Posterior vena cava (tissue), 2 donors: ENCODE measurements around the gene SPRY4. TPM values are rescaled to one million over a fixed set of nuclear protein-coding genes. Genes with fewer than 3 reads are reported as not detected.
A peak's percentile ranks its signal among the peaks of the same experiment; 100 is the strongest.
"Not testable (repeated sequence)": the region's sequence is repeated elsewhere in the genome, so short reads cannot be mapped to it uniquely, and the experiment has no call there.

Experiments used
- DNase-seq: peaks from one replicate; pipeline ENCODE4 v3.0.0-alpha.2; 2020; ENCODE audit warnings: low spot score
- intact Hi-C, 2 donors: fragments of 100-400 bp; cut with DNase I; formaldehyde crosslinking; loops; one replicate each; pipeline versions ENCODE4 v1.14.1 to v1.14.2; 2022 to 2023
- long read RNA-seq, 2 donors: library from polyadenylated mRNA; unstranded; transcript quantifications; one replicate each; pipeline ENCODE4 v2.0.0, GENCODE V29; 2020 to 2021
- total RNA-seq, 2 donors: library from RNA; stranded (reverse); fragmentation: NEBNext Ultra II Directional; extraction: Animal tissue kit (Norgen Biotek cat#: 25700); gene quantifications; one replicate each; pipeline ENCODE4 v1.2.1, GENCODE V29; 2021
- donor health status: DM: yes; HTN: yes; CAD: no.
- donor health status: DM: yes; HTN: yes; CAD: no.

Gene SPRY4
- total RNA-seq = 10 to 100 TPM; 12.5 to 20.7 TPM
- long read RNA-seq, donor 1, partial matches to known transcripts = 0 of 1 reads
- long read RNA-seq, donor 1, other reads (novel, unspliced or antisense) = 1 of 1 reads
- long read RNA-seq, donor 2, full-length matches to known transcripts = 3 of 5 reads
- long read RNA-seq, donor 2, partial matches to known transcripts = 0 of 5 reads
- long read RNA-seq, donor 2, other reads (novel, unspliced or antisense) = 2 of 5 reads

GRCh38 chr5:142324871-142325724 lies at the start of gene SPRY4:
Gene SPRY4, minus strand, starts transcription at chr5:142325021. Its CDS starts 9,913 bp downstream, at chr5:142315108.
- DNase-seq = peak; percentile 98
- intact Hi-C loops = loop anchor here in 1 of 2 donors (5.0 kb wide), 1 partner anchor 173 kb away; no protein-coding TSS in a partner anchor

DNA sequence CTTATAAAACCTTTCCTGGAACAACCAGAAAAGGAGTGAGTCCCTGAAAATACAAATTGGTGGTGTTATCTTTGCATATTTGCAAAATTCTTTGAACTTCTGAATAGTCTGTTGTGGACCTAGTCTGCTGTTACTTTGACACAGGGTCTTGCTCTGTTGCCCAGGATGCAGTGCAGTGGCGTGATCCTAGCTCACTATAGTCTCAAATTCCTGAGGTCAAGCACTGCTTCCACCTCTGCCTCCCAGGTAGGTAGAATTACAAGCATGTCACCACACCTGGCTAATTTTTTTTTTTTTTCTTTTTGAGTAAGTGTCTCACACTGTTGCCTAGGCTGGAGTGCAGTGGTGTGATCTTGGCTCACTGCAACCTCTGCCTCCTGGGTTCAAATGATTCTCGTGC lies 43.7 kb upstream of the SPRY4 start:
- intact Hi-C loops = loop anchor here in 1 of 2 donors (10.0 kb wide), 1 partner anchor 66 kb away; no protein-coding TSS in a partner anchor

GRCh38 chr5:142366007-142366406 lies 41.2 kb upstream of the SPRY4 start:
- intact Hi-C loops = loop anchor here in 1 of 2 donors (10.0 kb wide), 1 partner anchor 69 kb away; no protein-coding TSS in a partner anchor
- no peak for DNase-seq

More for the DNA sequence above, 43.7 kb upstream of the SPRY4 start:
- DNase-seq = no peak

DNA sequence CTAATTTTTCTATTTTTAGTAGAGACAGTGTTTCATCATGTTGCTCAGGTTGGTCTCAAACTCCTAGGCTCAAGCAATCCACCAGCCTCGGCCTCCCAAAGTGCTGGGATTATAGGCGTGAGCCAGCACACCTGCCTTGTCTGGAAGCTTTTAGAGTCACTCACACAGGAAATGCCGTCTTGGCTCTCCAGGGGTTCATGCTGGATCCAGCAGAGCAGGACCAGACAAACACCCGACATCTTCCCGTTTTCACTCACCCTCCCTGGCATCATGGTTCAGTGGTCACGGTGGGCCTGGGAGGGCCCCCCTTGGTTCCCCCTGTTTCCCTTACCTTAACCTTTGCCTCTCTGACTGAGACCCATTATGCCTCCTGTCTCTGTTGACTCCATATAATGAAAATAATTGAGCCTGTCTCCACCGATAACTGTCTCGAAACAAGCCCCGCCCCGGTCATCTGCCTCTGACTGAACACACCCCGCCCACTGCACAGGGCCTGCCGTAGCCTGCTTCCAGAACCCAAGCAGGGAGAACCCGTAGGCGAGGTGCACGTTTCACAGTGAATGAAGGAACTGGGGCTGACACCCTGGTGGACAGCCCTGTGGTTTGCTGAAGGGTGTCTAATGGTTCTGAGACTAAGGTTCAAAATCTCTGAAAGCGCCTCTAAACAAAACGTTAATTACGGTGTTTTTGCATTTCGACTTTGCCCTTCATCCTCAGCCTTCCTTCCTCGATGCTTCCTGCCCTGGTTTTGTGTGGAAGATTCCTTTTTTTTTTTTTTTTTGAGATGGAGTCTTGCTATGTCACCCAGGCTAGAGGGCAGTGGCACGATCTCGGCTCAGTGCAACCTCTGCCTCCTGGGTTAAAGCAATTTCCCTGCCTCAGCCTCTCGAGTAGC lies 39.7 kb upstream of the SPRY4 start:
- DNase-seq = no peak
- intact Hi-C loops = loop anchor here in 1 of 2 donors (5.0 to 10.0 kb wide), 2 partner anchors 70 to 1368 kb away; no protein-coding TSS in a partner anchor

GRCh38 chr5:142363619-142363963 lies 38.8 kb upstream of the SPRY4 start:
- no peak for DNase-seq
- intact Hi-C loops = loop anchor here in 1 of 2 donors (5.0 to 10.0 kb wide), 2 partner anchors 71 to 1369 kb away; no protein-coding TSS in a partner anchor

DNA sequence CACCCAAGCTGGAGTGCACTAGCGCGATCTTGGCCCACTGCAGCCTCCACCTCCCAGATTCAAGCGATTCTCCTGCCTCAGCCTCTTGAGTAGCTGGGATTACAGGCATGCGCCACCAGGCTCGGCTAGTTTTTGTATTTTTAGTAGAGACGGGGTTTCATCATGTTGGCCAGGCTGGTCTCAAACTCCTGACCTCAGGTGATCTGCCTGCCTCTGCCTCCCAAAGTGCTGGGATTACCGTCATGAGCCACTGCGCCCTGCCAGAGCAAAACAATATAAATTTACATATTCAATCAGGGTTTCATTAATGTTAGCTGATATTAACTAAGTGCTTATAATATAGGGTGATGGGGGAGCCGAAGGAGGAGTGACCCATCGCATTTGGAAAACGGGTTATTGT lies 37.4 kb upstream of the SPRY4 start:
- not testable (repeated sequence) for DNase-seq
- intact Hi-C loops = loop anchor here in 1 of 2 donors (5.0 to 10.0 kb wide), 2 partner anchors 73 to 1370 kb away; no protein-coding TSS in a partner anchor

GRCh38 chr5:142360607-142361120 lies 35.8 kb upstream of the SPRY4 start:
- intact Hi-C loops = loop anchor here in 1 of 2 donors (5.0 to 10.0 kb wide), 2 partner anchors 74 to 1372 kb away; no protein-coding TSS in a partner anchor
- DNase-seq = no peak

GRCh38 chr5:142360051-142360498 lies 35.3 kb upstream of the SPRY4 start:
- intact Hi-C loops = loop anchor here in 1 of 2 donors (5.0 to 10.0 kb wide), 2 partner anchors 75 to 1372 kb away; no protein-coding TSS in a partner anchor
- no peak for DNase-seq

DNA sequence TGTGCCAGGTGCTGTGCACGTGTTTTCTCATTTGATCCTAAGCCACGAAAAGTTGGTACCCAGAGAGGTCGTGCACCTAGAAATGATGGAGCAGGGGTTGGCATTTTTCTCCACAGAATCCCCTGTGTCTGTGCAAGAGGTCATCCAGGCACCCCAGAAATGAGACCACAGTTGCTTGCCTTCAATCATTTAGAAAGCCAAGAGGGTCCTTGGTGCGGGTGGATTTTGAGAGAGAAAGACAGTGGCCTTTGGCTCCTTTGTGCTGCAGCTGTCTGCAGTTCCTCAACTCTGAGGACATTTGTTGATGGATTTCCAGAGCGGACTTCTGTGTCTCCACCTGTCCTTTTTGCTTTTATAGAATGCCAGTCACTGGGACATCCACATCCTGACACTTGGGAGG lies 33.8 kb upstream of the SPRY4 start:
- intact Hi-C loops = no loop called here
- DNase-seq = no peak

GRCh38 chr5:142358121-142358520 lies 33.3 kb upstream of the SPRY4 start:
- intact Hi-C loops = no loop called here
- no peak for DNase-seq

- DNase-seq = no peak
These were observed 32.8 kb upstream of the SPRY4 start for GRCh38 chr5:142357469-142358090.

GRCh38 chr5:142356716-142357468 lies 32.1 kb upstream of the SPRY4 start:
- intact Hi-C loops = no loop called here
- peak; percentile 96 for DNase-seq

More at GRCh38 chr5:142357469-142358090, 32.8 kb upstream of the SPRY4 start:
- intact Hi-C loops = no loop called here

- intact Hi-C loops = no loop called here
These were observed 31.5 kb upstream of the SPRY4 start for GRCh38 chr5:142356349-142356715.

GRCh38 chr5:142353071-142353472 lies 28.3 kb upstream of the SPRY4 start:
- DNase-seq = no peak
- intact Hi-C loops = no loop called here

More at GRCh38 chr5:142356349-142356715, 31.5 kb upstream of the SPRY4 start:
- no peak for DNase-seq

- no peak for DNase-seq
- intact Hi-C loops = no loop called here
These were observed 25.2 kb upstream of the SPRY4 start for GRCh38 chr5:142350021-142350420.

DNA sequence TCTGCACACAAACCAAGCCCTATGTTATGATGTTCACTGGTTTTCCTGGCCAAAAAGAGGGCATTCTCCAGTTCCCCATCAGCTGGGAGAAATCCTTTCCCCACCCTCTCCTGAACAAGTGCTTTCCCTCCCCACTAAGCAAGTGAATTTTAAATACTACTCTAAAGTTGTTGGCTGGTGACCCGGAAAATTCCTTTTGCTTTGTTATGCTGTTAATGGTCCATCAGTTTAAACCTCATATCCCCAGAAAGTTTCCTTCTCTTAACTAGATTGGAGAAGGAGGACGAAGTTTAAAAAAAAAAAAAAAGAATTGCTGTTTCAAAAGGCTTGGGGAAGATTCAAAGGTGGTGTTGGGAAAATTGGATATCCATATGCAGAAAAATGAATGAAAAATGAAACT lies 21.9 kb upstream of the SPRY4 start:
- intact Hi-C loops = no loop called here
- no peak for DNase-seq

- intact Hi-C loops, DNase-seq: not testable (repeated sequence)
These were observed 20.1 kb upstream of the SPRY4 start for GRCh38 chr5:142344915-142345314.

DNA sequence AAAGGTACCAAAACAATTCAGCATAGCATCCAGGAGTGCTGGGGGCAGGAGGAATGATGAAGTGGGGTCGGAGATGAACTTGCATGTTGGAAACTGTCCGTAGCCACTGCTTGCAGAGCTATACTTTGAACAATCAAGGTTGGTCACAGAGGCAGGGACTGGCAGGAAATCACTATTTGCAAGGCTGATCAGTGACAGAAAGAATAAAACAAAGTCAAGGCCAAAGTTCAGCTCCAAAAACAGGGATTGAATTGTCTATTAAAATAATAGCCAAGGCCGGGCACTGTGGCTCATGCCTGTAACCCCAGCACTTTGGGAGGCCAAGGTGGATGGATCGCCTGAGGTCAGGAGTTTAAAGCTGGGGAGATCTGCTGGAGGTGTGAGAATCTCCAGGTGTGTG lies 18.7 kb upstream of the SPRY4 start:
- intact Hi-C loops = no loop called here
- DNase-seq = no peak
